OCI-LY3 (cell line): ENCODE results near the gene TENM4.

Experiments used
- H2AFZ ChIP-seq: fragments of 200-600, 300-600 bp; shearing (Covaris generic); 2 replicates; pipeline ENCODE4 v1.6.0; 2014; ENCODE audit warnings: antibody characterized with exemption, low read depth, low read length
- H3K27ac ChIP-seq: fragments of 200-600, 300-600 bp; sonication (generic); 2 replicates; pipeline ENCODE4 v1.5.1; 2014; ENCODE audit warnings: mild to moderate bottlenecking, low read length, moderate library complexity, mixed read lengths
- H3K27me3 ChIP-seq: fragments of 200-600, 300-600 bp; sonication (generic); 2 replicates; pipeline ENCODE4 v1.6.1; 2014; ENCODE audit warnings: low read depth, low read length, mixed read lengths
- H3K36me3 ChIP-seq: fragments of 200-600, 300-600 bp; sonication (generic); replicated peaks from 2 replicates; pipeline ENCODE3; 2014; ENCODE audit warnings: low read depth, low read length, mixed read lengths
- H3K4me1 ChIP-seq: fragments of 300-600, 200-600 bp; sonication (generic); 2 replicates; pipeline ENCODE4 v1.6.1; 2014; ENCODE audit warnings: low read length, mixed read lengths
- H3K4me2 ChIP-seq: fragments of 200-600, 300-600 bp; sonication (generic); 2 replicates; pipeline ENCODE4 v1.6.1; 2014; ENCODE audit warnings: low read length, mixed read lengths
- H3K4me3 ChIP-seq: fragments of 300-600, 200-600 bp; sonication (generic); 2 replicates; pipeline ENCODE4 v1.5.1; 2014; ENCODE audit warnings: antibody characterized with exemption, mild to moderate bottlenecking, low read length, moderate library complexity
- H3K79me2 ChIP-seq: fragments of 300-600, 200-600 bp; shearing (Covaris generic); 2 replicates; pipeline ENCODE4 v1.6.1; 2014; ENCODE audit warnings: mild to moderate bottlenecking, low read length, mixed read lengths
- H3K9ac ChIP-seq: fragments of 300-600, 200-600 bp; shearing (Covaris generic); 2 replicates; pipeline ENCODE4 v1.6.0; 2014; ENCODE audit warnings: mild to moderate bottlenecking, low read length, moderate library complexity
- H3K9me3 ChIP-seq: fragments of 200-600, 300-600 bp; shearing (Covaris generic); 2 replicates; pipeline ENCODE4 v1.6.1; 2014; ENCODE audit warnings: low read length, mixed read lengths; ENCODE audit not compliant: insufficient read depth
- H4K20me1 ChIP-seq: fragments of 200-600, 300-600 bp; sonication (generic); 2 replicates; pipeline ENCODE4 v1.6.1; 2016; ENCODE audit warnings: low read length, mixed read lengths; ENCODE audit not compliant: insufficient read depth
- EZH2phosphoT487 ChIP-seq: fragments of 200-600 bp; shearing (Covaris generic); IDR thresholded peaks from 2 replicates; pipeline ENCODE4 v1.6.1; 2018; ENCODE audit warnings: antibody characterized with exemption, mixed run types, low read depth
- TF ChIP-seq, protein P1 (sequence below): fragments of 200-600, 300-600 bp; sonication (generic); IDR thresholded peaks from 2 replicates; pipeline ENCODE4 v1.5.1; 2014; ENCODE audit warnings: antibody characterized with exemption, low read length, low read depth

Gene TENM4

GRCh38 chr11:78753297-78753696, 687.5 kb downstream of the TENM4 start:
- H3K79me2 ChIP-seq: no peaks in the 10 kb centered on the region
- no peak overlapping the region for H3K9ac ChIP-seq
- no peak overlapping the region for H3K27ac ChIP-seq
- no peaks in the 10 kb centered on the region for H3K9me3 ChIP-seq
- H2AFZ ChIP-seq: no peak overlapping the region
- H3K4me3 ChIP-seq: no peak overlapping the region
- TF ChIP-seq, protein P1, sequence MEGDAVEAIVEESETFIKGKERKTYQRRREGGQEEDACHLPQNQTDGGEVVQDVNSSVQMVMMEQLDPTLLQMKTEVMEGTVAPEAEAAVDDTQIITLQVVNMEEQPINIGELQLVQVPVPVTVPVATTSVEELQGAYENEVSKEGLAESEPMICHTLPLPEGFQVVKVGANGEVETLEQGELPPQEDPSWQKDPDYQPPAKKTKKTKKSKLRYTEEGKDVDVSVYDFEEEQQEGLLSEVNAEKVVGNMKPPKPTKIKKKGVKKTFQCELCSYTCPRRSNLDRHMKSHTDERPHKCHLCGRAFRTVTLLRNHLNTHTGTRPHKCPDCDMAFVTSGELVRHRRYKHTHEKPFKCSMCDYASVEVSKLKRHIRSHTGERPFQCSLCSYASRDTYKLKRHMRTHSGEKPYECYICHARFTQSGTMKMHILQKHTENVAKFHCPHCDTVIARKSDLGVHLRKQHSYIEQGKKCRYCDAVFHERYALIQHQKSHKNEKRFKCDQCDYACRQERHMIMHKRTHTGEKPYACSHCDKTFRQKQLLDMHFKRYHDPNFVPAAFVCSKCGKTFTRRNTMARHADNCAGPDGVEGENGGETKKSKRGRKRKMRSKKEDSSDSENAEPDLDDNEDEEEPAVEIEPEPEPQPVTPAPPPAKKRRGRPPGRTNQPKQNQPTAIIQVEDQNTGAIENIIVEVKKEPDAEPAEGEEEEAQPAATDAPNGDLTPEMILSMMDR: no peak
- no peak for TF ChIP-seq EZH2phosphoT487
- no peak overlapping the region for H3K4me2 ChIP-seq
- no peaks in the 10 kb centered on the region for H3K4me1 ChIP-seq
- no peaks in the 10 kb centered on the region for H4K20me1 ChIP-seq
- H3K27me3 ChIP-seq: no peaks in the 10 kb centered on the region
- peaks cover 4% of the 10 kb centered on the region for H3K36me3 ChIP-seq

GRCh38 chr11:78752494-78752893, 688.3 kb downstream of the TENM4 start:
- H4K20me1 ChIP-seq: no peaks in the 10 kb centered on the region
- H3K27me3 ChIP-seq: no peaks in the 10 kb centered on the region
- no peaks in the 10 kb centered on the region for H3K9me3 ChIP-seq
- TF ChIP-seq, protein P1: no peak
- TF ChIP-seq EZH2phosphoT487: no peak
- peaks cover 4% of the 10 kb centered on the region for H3K36me3 ChIP-seq
- no peak overlapping the region for H3K27ac ChIP-seq
- no peak overlapping the region for H3K4me2 ChIP-seq
- no peaks in the 10 kb centered on the region for H3K79me2 ChIP-seq
- no peak overlapping the region for H2AFZ ChIP-seq
- H3K4me1 ChIP-seq: no peaks in the 10 kb centered on the region
- no peak overlapping the region for H3K4me3 ChIP-seq
- no peak overlapping the region for H3K9ac ChIP-seq

GRCh38 chr11:78748918-78749690, 691.7 kb downstream of the TENM4 start:
- H3K27me3 ChIP-seq: no peaks in the 10 kb centered on the region

GRCh38 chr11:78744949-78745348, 695.9 kb downstream of the TENM4 start:
- Histone ChIP-seq H3K9me3 (no peaks in the 10 kb centered on the region), H3K27ac (no peak overlapping the region), H3K79me2 (no peaks in the 10 kb centered on the region), H4K20me1 (no peaks in the 10 kb centered on the region), H3K4me2 (no peak overlapping the region), H3K4me3 (no peak overlapping the region), H3K36me3 (no peaks in the 10 kb centered on the region), H2AFZ (no peak overlapping the region), H3K27me3 (no peaks in the 10 kb centered on the region), H3K4me1 (no peaks in the 10 kb centered on the region), H3K9ac (no peak overlapping the region)
- no peak for TF ChIP-seq EZH2phosphoT487

More at GRCh38 chr11:78748918-78749690, 691.7 kb downstream of the TENM4 start:
- H3K4me2 ChIP-seq: no peak overlapping the region
- no peaks in the 10 kb centered on the region for H3K4me1 ChIP-seq
- no peak overlapping the region for H2AFZ ChIP-seq
- H3K79me2 ChIP-seq: no peaks in the 10 kb centered on the region
- TF ChIP-seq, protein P1: no peak
- H3K9ac ChIP-seq: no peak overlapping the region
- no peaks in the 10 kb centered on the region for H3K9me3 ChIP-seq
- peaks cover 4% of the 10 kb centered on the region for H3K36me3 ChIP-seq
- no peaks in the 10 kb centered on the region for H4K20me1 ChIP-seq
- H3K27ac ChIP-seq: no peak overlapping the region
- no peak overlapping the region for H3K4me3 ChIP-seq
